PFSK-1 (cell line): ENCODE results near the gene RLN3.

Experiments
- FOXP2 ChIP-seq: optimal IDR thresholded peaks from 2 replicates; pipeline ENCODE3; 2011; ENCODE audit warnings: borderline replicate concordance, control low read depth, inconsistent platforms; ENCODE audit not compliant: insufficient read depth; ENCODE audit errors: extremely low read length, extremely low read depth
- POLR2AphosphoS5 ChIP-seq: IDR thresholded peaks from 2 replicates; pipeline ENCODE4 v1.6.1; 2012; ENCODE audit warnings: low read depth, mild to moderate bottlenecking, control low read depth, low read length, moderate library complexity
- REST ChIP-seq, 2 experiments: IDR thresholded peaks; 2 replicates each; pipeline versions ENCODE4 v1.6.1 to v1.8.0; 2011 to 2012; ENCODE audit warnings: low read depth in 2 of 2, low read length in 2 of 2, control low read depth in 1 of 2, inconsistent platforms in 1 of 2, mild to moderate bottlenecking in 1 of 2, moderate library complexity in 1 of 2; ENCODE audit not compliant: insufficient read depth in 1 of 2
- SIN3A ChIP-seq: IDR thresholded peaks from 2 replicates; pipeline ENCODE4 v1.6.1; 2012; ENCODE audit warnings: mild to moderate bottlenecking, low read length, moderate library complexity, borderline replicate concordance; ENCODE audit not compliant: insufficient read depth
- TAF1 ChIP-seq: IDR thresholded peaks from 2 replicates; pipeline ENCODE4 v1.6.1; 2012; ENCODE audit warnings: low read length, control low read depth, borderline replicate concordance; ENCODE audit not compliant: insufficient read depth

Gene RLN3

GRCh38 chr19:14023404-14024235, 4.3 kb upstream of the RLN3 start:
- TF ChIP-seq POLR2AphosphoS5 = no peak; the same call in 1 of the 2 replicates
- no peak for TF ChIP-seq SIN3A
- no peak for TF ChIP-seq TAF1

GRCh38 chr19:14028901-14029300, 953 bp downstream of the RLN3 start:
- no peak for TF ChIP-seq SIN3A
- TF ChIP-seq REST (IDR thresholded peaks at IDR 0.05; ENCODE audit: insufficient read depth in 1 of 2, low read depth in 2 of 2, low read length in 2 of 2) = no peak
- no peak for TF ChIP-seq FOXP2
- no peak for TF ChIP-seq POLR2AphosphoS5
- no peak for TF ChIP-seq TAF1

- TF ChIP-seq TAF1 = no peak
- TF ChIP-seq FOXP2 = no peak
- no peak for TF ChIP-seq REST (IDR thresholded peaks at IDR 0.05; ENCODE audit: insufficient read depth in 1 of 2, low read depth in 2 of 2, low read length in 2 of 2)
- TF ChIP-seq SIN3A = no peak
- no peak for TF ChIP-seq POLR2AphosphoS5
Measured at GRCh38 chr19:14030997-14031718, 3.2 kb downstream of the RLN3 start.

- no peak for TF ChIP-seq SIN3A
- TF ChIP-seq FOXP2 = peak; percentile 46
Measured at GRCh38 chr19:14031719-14032480, 4.0 kb downstream of the RLN3 start, which contains the start of gene IL27RA. Gene IL27RA (plus strand): TSS chr19:14031762. CDS start chr19:14031873, 111 bp downstream.

GRCh38 chr19:14033946-14034345, 6.0 kb downstream of the RLN3 start:
- TF ChIP-seq FOXP2 = no peak
- no peak for TF ChIP-seq TAF1
- no peak for TF ChIP-seq REST (IDR thresholded peaks at IDR 0.05; ENCODE audit: insufficient read depth in 1 of 2, low read depth in 2 of 2, low read length in 2 of 2)
- no peak for TF ChIP-seq POLR2AphosphoS5
- TF ChIP-seq SIN3A = no peak
